IMR-90 (cell line): ENCODE measurements around the gene DISP2. TPM values are rescaled to one million over a fixed set of nuclear protein-coding genes. Genes with fewer than 3 reads are reported as not detected.

Experiments
- ATAC-seq: fragments of 200-7000 bp; cut with Tn5 transposase; 2 replicates; pipeline ENCODE4 v1.9.1; 2020; ENCODE audit warnings: low read depth, mild to moderate bottlenecking, moderate library complexity
- BruUV-seq: library from RNA; stranded (reverse); fragments of 400-500 nt; replicated peaks from 2 replicates; lab custom pipeline; 2021; lab: Mats Ljungman, UMichigan
- CTCF ChIA-PET: fragments of 300-600 bp; formaldehyde crosslinking; extraction: SDS; loops from one replicate; lab custom pipeline; 2021; ENCODE audit warnings: antibody characterized with exemption; lab: Yijun Ruan, JAX
- POLR2A ChIA-PET: fragments of 300-600 bp; sonication (Branson Sonifier 250); formaldehyde crosslinking; loops from one replicate; lab custom pipeline; 2022; ENCODE audit warnings: antibody characterized with exemption; ENCODE audit not compliant: unreplicated experiment; lab: Charles Lee
- DNase-seq: peaks from one replicate; pipeline ENCODE4 v3.0.0; 2013
- H2AFZ ChIP-seq: replicated peaks from 2 replicates; pipeline ENCODE3; 2013; ENCODE audit warnings: low read length, mild to moderate bottlenecking; ENCODE audit not compliant: poor library complexity
- H2AK5ac ChIP-seq: 2 replicates; pipeline ENCODE4 v1.6.1; 2013; ENCODE audit warnings: low read depth, low read length, inconsistent platforms
- H2AK9ac ChIP-seq: replicated peaks from 2 replicates; pipeline ENCODE3; 2013; ENCODE audit warnings: mild to moderate bottlenecking, low read depth, low read length, moderate library complexity; ENCODE audit not compliant: poor library complexity
- H2BK120ac ChIP-seq: 2 replicates; pipeline ENCODE4 v1.6.1; 2013; ENCODE audit warnings: low read depth, low read length, inconsistent platforms
- H2BK15ac ChIP-seq: 3 replicates; pipeline ENCODE4 v1.6.1; 2013; ENCODE audit warnings: low read depth, low read length, inconsistent platforms
- H2BK20ac ChIP-seq: 2 replicates; pipeline ENCODE4 v1.6.1; 2013; ENCODE audit warnings: low read depth, mild to moderate bottlenecking, inconsistent platforms, low read length, moderate library complexity
- H2BK5ac ChIP-seq: 2 replicates; pipeline ENCODE4 v1.6.1; 2013; ENCODE audit warnings: mild to moderate bottlenecking, low read depth, low read length, inconsistent platforms; ENCODE audit not compliant: poor library complexity, severe bottlenecking
- H3K14ac ChIP-seq: replicated peaks from 2 replicates; pipeline ENCODE4 v1.6.1; 2013; ENCODE audit warnings: low read depth, low read length, inconsistent platforms
- H3K18ac ChIP-seq: 2 replicates; pipeline ENCODE4 v1.6.1; 2013; ENCODE audit warnings: low read depth, low read length, control low read depth
- H3K23ac ChIP-seq: 2 replicates; pipeline ENCODE4 v1.6.1; 2013; ENCODE audit warnings: low read depth, low read length, inconsistent platforms
- H3K27ac ChIP-seq: 2 replicates; pipeline ENCODE4 v1.5.1; 2013; ENCODE audit warnings: mild to moderate bottlenecking, control low read depth, low read length; ENCODE audit not compliant: insufficient read depth
- H3K27me3 ChIP-seq: 2 replicates; pipeline ENCODE4 v1.6.1; 2013; ENCODE audit warnings: low read length; ENCODE audit not compliant: control insufficient read depth, insufficient read depth
- H3K36me3 ChIP-seq: 2 replicates; pipeline ENCODE4 v1.6.1; 2013; ENCODE audit warnings: low read length, mixed read lengths; ENCODE audit not compliant: control insufficient read depth, insufficient read depth
- H3K4ac ChIP-seq: 2 replicates; pipeline ENCODE4 v1.6.1; 2013; ENCODE audit warnings: low read depth, low read length, inconsistent platforms
- H3K4me1 ChIP-seq: 2 replicates; pipeline ENCODE4 v1.6.1; 2013; ENCODE audit warnings: low read length, mixed read lengths; ENCODE audit not compliant: control insufficient read depth, insufficient read depth
- H3K4me2 ChIP-seq: 2 replicates; pipeline ENCODE4 v1.6.1; 2013; ENCODE audit warnings: low read depth, mild to moderate bottlenecking, control low read depth, low read length, moderate library complexity
- H3K4me3 ChIP-seq: 2 replicates; pipeline ENCODE4 v1.5.1; 2013; ENCODE audit warnings: low read depth, mild to moderate bottlenecking, control low read depth, low read length, moderate library complexity; ENCODE audit not compliant: insufficient read depth
- H3K56ac ChIP-seq: 2 replicates; pipeline ENCODE4 v1.6.1; 2013; ENCODE audit warnings: low read length, inconsistent platforms; ENCODE audit not compliant: insufficient read depth; ENCODE audit errors: extremely low read depth
- H3K79me1 ChIP-seq, 2 experiments: 2 replicates each; pipeline ENCODE4 v1.6.1; 2013; ENCODE audit warnings: low read length in 2 of 2, inconsistent platforms in 1 of 2, low read depth in 1 of 2
- H3K9ac ChIP-seq: 2 replicates; pipeline ENCODE4 v1.6.1; 2013; ENCODE audit warnings: low read depth, low read length, control low read depth
- H3K9me1 ChIP-seq: 2 replicates; pipeline ENCODE4 v1.6.1; 2013; ENCODE audit warnings: low read length, inconsistent platforms; ENCODE audit not compliant: insufficient read depth
- H3K9me3 ChIP-seq: 2 replicates; pipeline ENCODE4 v1.6.1; 2013; ENCODE audit warnings: low read length; ENCODE audit not compliant: control insufficient read depth, insufficient read depth
- H4K20me1 ChIP-seq: 2 replicates; pipeline ENCODE4 v1.6.1; 2013; ENCODE audit warnings: low read length, inconsistent platforms; ENCODE audit not compliant: insufficient read depth
- H4K5ac ChIP-seq: 2 replicates; pipeline ENCODE4 v1.6.1; 2013; ENCODE audit warnings: mild to moderate bottlenecking, low read depth, low read length, control low read depth
- H4K8ac ChIP-seq, 2 experiments: 2 replicates each; pipeline ENCODE4 v1.6.1; 2013; ENCODE audit warnings: low read depth in 2 of 2, low read length in 2 of 2, control low read depth in 1 of 2, inconsistent platforms in 1 of 2
- H4K91ac ChIP-seq: 2 replicates; pipeline ENCODE4 v1.6.1; 2013; ENCODE audit warnings: low read depth, low read length, inconsistent platforms; ENCODE audit not compliant: insufficient read depth
- BHLHE40 ChIP-seq: fragments of 150-350 bp; IDR thresholded peaks from 2 replicates; pipeline ENCODE4 v1.6.1; 2016; ENCODE audit warnings: mild to moderate bottlenecking, low read depth, low read length
- CEBPB ChIP-seq: IDR thresholded peaks from 2 replicates; pipeline ENCODE4 v1.6.1; 2012; ENCODE audit warnings: low read depth, low read length, improper control_type of control experiment
- CTCF ChIP-seq: conservative IDR thresholded peaks from 2 replicates; pipeline ENCODE4 v1.5.1; 2012; ENCODE audit warnings: mild to moderate bottlenecking, low read depth, low read length, improper control_type of control experiment
- ELK1 ChIP-seq: fragments of 150-350 bp; IDR thresholded peaks from 2 replicates; pipeline ENCODE4 v1.6.1; 2016; ENCODE audit warnings: low read depth, mild to moderate bottlenecking, low read length, moderate library complexity, borderline replicate concordance
- FOS ChIP-seq: fragments of 150-350 bp; IDR thresholded peaks from 2 replicates; pipeline ENCODE4 v1.6.1; 2016; ENCODE audit warnings: low read depth, low read length
- MAFK ChIP-seq: IDR thresholded peaks from 2 replicates; pipeline ENCODE4 v1.6.1; 2012; ENCODE audit warnings: low read depth, low read length, improper control_type of control experiment
- MAZ ChIP-seq: IDR thresholded peaks from 2 replicates; pipeline ENCODE4 v1.6.1; 2012; ENCODE audit warnings: low read depth, mild to moderate bottlenecking, low read length, improper control_type of control experiment, moderate library complexity, borderline replicate concordance
- MXI1 ChIP-seq: IDR thresholded peaks from 2 replicates; pipeline ENCODE4 v1.6.1; 2012; ENCODE audit warnings: low read depth, mild to moderate bottlenecking, low read length, moderate library complexity, borderline replicate concordance
- NFE2L2 ChIP-seq: fragments of 150-350 bp; IDR thresholded peaks from 2 replicates; pipeline ENCODE4 v1.6.1; 2016; ENCODE audit warnings: low read depth, mild to moderate bottlenecking, low read length
- POLR2A ChIP-seq: IDR thresholded peaks from 2 replicates; pipeline ENCODE4 v1.6.1; 2012; ENCODE audit warnings: mild to moderate bottlenecking, low read depth, low read length
- RAD21 ChIP-seq: IDR thresholded peaks from 2 replicates; pipeline ENCODE4 v1.6.1; 2012; ENCODE audit warnings: low read length, improper control_type of control experiment
- RCOR1 ChIP-seq: IDR thresholded peaks from 2 replicates; pipeline ENCODE4 v1.6.1; 2012; ENCODE audit warnings: mild to moderate bottlenecking, low read length, improper control_type of control experiment; ENCODE audit not compliant: insufficient replicate concordance
- RFX5 ChIP-seq: IDR thresholded peaks from 2 replicates; pipeline ENCODE4 v1.8.0; 2012; ENCODE audit warnings: low read depth, mild to moderate bottlenecking, low read length, moderate library complexity
- SMC3 ChIP-seq: fragments of 150-350 bp; IDR thresholded peaks from 2 replicates; pipeline ENCODE4 v1.6.1; 2016; ENCODE audit warnings: low read depth, mild to moderate bottlenecking, antibody characterized with exemption, low read length, moderate library complexity
- USF2 ChIP-seq: fragments of 150-350 bp; IDR thresholded peaks from 2 replicates; pipeline ENCODE4 v1.6.1; 2017; ENCODE audit warnings: mild to moderate bottlenecking, antibody characterized with exemption, low read length, low read depth
- whole genome bisulfite sequencing, 2 experiments: methylation state at CpG; one replicate each; pipeline versions ENCODE4 v1.1.5 to v1.1.7; 2013; ENCODE audit warnings: missing lambda C conversion rate in 2 of 2; ENCODE audit not compliant: insufficient read length in 1 of 2; ENCODE audit errors: extremely low coverage in 2 of 2; 5-methylcytosine and 5-hydroxymethylcytosine counted together
- dilution Hi-C: fragments of 300-500 bp; cut with HindIII; formaldehyde crosslinking; loops from one replicate; pipeline ENCODE4 v1.14.3; 2018; ENCODE audit warnings: low sequenced_read_pairs; ENCODE audit not compliant: unreplicated experiment
- in situ Hi-C: fragments of 300-500 bp; cut with MboI; formaldehyde crosslinking; loops from 3 replicates; pipeline ENCODE4 v1.14.3; 2019; ENCODE audit warnings: low sequenced_read_pairs, inconsistent platforms, mixed read lengths
- intact Hi-C: fragments of 100-400 bp; cut with micrococcal nuclease; formaldehyde crosslinking; loops from 2 replicates; pipeline ENCODE4 v1.10.0; 2022
- polyA plus RNA-seq, 3 experiments: library from polyadenylated mRNA; depleted of rRNA; stranded (reverse); fragments of >200 nt; gene quantifications; 2 replicates each; pipeline ENCODE4 v1.2.3, GENCODE V29; 2012; ENCODE audit warnings: low replicate concordance in 1 of 3
- total RNA-seq: library from RNA; depleted of rRNA; stranded (reverse); fragments of >200 nt; gene quantifications from 2 replicates; pipeline ENCODE4 v1.2.3, GENCODE V29; 2012

Gene DISP2
- total and polyA plus RNA-seq, 2 of the 4 experiments (the other 2 are of a cell fraction): 0.34 to 0.36 TPM

- Histone ChIP-seq H3K14ac (no peak overlapping the region; the same call in 1 of the 2 replicates), H3K4ac (peak overlapping the region; percentile 98), H3K27ac (peak overlapping the region; percentile 85; the same call in 1 of the 2 replicates), H2AK5ac (peak overlapping the region; percentile 95), H3K27me3 (no peaks in the 10 kb centered on the region), H4K5ac (peak overlapping the region; percentile 14; the same call in 1 of the 2 replicates), H2BK20ac (peak overlapping the region; percentile 53; the same call in 1 of the 2 replicates), H3K18ac (no peak overlapping the region), H3K4me3 (no peak overlapping the region), H2AFZ (peak overlapping the region; percentile 82), H4K20me1 (no peaks in the 10 kb centered on the region), H4K8ac (peak overlapping the region in 1 of 2 experiments; percentile 86; a peak in 2 of 4 replicates), H2BK5ac (peak overlapping the region; percentile 96), H3K9me1 (peaks cover 15% of the 10 kb centered on the region), H3K4me2 (no peak overlapping the region), H2BK120ac (peak overlapping the region; percentile 94; the same call in 1 of the 2 replicates), H3K9ac (no peak overlapping the region), H3K4me1 (peaks cover 24% of the 10 kb centered on the region), H4K91ac (peak overlapping the region; percentile 97; the same call in 1 of the 2 replicates), H2BK15ac (peak overlapping the region; percentile 69; the same call in 1 of the 3 replicates), H3K56ac (no peak overlapping the region), H3K36me3 (no peaks in the 10 kb centered on the region), H3K23ac (no peak overlapping the region), H3K79me1 (peaks cover 5 to 14% of the 10 kb centered on the region in 2 experiments; a peak in 3 of 4 replicates), H2AK9ac (peak overlapping the region; percentile 28), H3K9me3 (no peaks in the 10 kb centered on the region)
- ChIA-PET POLR2A (interaction anchor here (0.6 kb wide), 1 partner anchor 11 kb away, joined by 3 read pairs; no protein-coding TSS in a partner anchor), CTCF (interaction anchor here (0.6 to 2.8 kb wide), 11 partner anchors 10 to 119 kb away, joined by 3 to 15 read pairs (median 4); partner anchors contain the start of gene INAFM2)
- WGBS, 2 experiments: 74% methylated on average over 6 of the region's 15 CpGs; no CpG with 5 or more reads in 1 of the 2 experiments
- peak; percentile 18 for ATAC-seq
- DNase-seq: peak; percentile 69
- TF ChIP-seq MAFK (no peak), MXI1 (no peak), NFE2L2 (no peak), POLR2A (no peak), ELK1 (no peak), CEBPB (no peak), USF2 (no peak), RCOR1 (no peak), RFX5 (no peak), BHLHE40 (no peak), RAD21 (peak; percentile 71), SMC3 (peak; percentile 52), MAZ (peak; percentile 41; the same call in 1 of the 2 replicates), CTCF (peak; percentile 80), FOS (no peak)
- dilution Hi-C loops (no loop called here), intact Hi-C loops (loop anchor here (1.0 kb wide), 1 partner anchor 78 kb away; no protein-coding TSS in a partner anchor), in situ Hi-C loops (no loop called here)
- no TSS peak for BruUV-seq
Observed at GRCh38 chr15:40344631-40345120, 13.3 kb upstream of the DISP2 start.
